HG03575 (cell line): Measurements from ENCODE around the gene ZNF732.
"Not testable (repeated sequence)": the region's sequence is repeated elsewhere in the genome, so short reads cannot be mapped to it uniquely, and the experiment has no call there.

Experiments
- ATAC-seq: cut with Tn5 transposase; IDR thresholded peaks from one replicate; pipeline ENCODE4 v1.9.1; 2021; ENCODE audit not compliant: unreplicated experiment, insufficient number of reproducible peaks, low FRiP score; ENCODE audit errors: extremely low read depth

Gene ZNF732

GRCh38 chr4:259240-259639 is 46.0 kb downstream of the ZNF732 start:
- not testable (repeated sequence) for ATAC-seq

- no peak for ATAC-seq
Observed at GRCh38 chr4:256492-256891, 48.8 kb downstream of the ZNF732 start.

DNA sequence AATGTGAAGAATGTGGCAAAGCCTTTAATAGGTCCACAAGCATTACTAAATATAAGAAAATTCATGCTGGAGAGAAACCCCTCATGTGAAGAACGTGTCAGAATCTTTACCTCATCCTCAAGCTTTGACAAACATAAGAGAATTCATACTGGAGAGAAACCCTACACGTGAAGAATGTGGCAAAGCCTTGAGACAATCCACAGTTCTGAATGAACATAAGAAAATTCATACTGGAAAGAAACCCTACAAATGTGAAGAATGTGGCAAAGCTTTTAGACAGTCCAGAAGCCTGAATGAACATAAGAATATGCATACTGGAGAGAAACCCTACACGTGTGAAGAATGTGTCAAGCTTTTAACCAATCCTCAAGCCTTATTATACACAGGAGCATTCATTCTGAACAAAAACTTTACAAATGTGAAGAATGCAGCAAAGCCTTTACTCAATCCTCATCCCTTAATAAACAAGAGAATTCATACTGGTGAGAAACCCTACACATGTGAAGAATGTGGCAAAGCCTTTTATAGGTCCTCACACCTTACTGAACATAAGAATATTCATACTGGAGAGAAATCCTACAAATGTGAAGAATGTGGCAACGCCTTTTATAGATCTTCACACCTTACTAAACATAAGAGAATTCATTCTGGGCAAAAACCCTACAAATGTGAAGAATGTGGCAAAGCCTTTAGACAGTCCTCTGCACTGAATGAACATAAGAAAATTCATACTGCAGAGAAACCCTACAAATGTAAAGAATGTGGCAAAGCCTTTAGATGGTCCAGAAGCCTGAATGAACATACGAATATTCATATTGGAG is 51.1 kb downstream of the ZNF732 start:
- no peak for ATAC-seq

DNA sequence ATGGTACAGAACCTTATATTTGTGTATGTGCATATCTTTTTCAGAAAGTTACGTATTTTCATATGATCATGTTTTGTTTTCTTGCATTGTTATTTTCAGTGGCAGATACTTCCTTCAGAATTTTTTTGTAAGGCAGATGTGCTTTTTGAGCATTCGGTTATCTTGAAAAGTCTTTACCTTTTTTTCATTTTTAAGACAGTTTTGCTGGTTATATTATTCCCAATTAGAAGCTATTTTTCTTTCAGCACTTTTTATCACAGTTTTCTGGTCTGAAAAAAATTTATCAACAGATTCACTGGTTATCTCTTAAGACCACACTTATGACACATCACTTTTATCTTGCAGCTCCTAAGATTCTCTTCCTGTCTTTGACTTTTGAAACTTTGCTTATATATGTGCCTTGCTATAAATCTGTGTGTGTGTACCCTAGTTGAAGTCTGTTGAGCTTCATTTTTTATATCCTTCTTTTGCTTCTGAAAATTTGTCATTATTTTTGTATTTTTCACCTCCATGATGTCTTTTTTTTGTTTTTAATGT is 53.1 kb downstream of the ZNF732 start:
- no peak for ATAC-seq

- ATAC-seq = no peak
Observed at GRCh38 chr4:244471-244870, 60.8 kb downstream of the ZNF732 start.

DNA sequence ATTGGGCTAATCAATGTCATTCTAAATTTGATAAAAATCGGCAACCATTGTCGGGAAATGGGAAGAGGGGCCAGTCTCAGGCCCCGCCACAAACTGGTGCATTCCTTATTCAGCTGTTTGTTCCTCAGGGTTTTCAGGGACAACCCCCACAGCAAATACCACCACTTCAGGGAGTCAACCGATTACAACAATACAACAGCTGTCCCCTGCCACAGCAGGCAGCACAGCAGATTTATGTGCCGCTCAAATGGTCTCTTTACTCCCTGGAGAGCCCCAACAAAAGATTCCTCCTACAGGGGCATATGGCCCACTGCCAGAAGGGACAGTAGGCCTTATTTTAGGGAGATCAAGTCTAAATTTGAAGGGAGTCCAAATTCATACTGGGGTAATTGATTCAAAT is 61.8 kb downstream of the ZNF732 start:
- ATAC-seq = no peak

GRCh38 chr4:242121-242848 is 63.0 kb downstream of the ZNF732 start:
- ATAC-seq = no peak

DNA sequence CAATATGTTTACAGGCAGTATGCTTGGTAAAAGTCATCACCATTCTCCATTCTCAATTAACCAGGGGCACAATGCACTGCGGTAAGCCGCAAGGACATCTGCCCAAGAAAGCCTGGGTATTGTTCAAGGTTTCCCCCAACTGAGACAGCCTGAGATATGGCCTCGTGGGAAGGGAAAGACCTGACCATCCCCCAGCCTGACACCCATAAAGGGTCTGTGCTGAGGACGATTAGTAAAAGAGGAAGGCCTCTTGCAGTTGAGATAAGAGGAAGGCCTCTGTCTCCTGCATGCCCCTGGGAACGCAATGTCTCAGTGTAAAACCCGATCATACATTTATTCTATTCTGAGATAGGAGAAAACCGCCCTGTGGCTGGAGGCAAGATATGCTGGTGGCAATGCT is 63.9 kb downstream of the ZNF732 start:
- not testable (repeated sequence) for ATAC-seq

DNA sequence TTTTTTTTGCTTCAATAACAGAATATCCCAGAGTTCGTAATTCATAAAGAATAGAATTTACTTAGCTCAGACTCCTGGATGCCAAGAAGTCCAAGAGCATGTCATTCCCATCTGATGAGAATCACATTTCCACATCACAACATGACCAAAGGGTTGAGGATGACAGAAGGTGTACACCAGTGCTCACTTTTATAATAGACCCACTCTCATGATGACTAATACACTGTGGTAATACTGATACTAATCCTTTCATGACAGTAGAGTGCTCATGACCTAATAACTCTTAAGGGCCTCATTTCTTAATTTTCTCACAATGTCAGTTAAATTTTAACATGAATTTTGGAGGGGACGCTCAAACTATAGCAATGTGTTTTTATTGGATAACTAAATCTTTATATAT is 69.2 kb downstream of the ZNF732 start:
- ATAC-seq = no peak

DNA sequence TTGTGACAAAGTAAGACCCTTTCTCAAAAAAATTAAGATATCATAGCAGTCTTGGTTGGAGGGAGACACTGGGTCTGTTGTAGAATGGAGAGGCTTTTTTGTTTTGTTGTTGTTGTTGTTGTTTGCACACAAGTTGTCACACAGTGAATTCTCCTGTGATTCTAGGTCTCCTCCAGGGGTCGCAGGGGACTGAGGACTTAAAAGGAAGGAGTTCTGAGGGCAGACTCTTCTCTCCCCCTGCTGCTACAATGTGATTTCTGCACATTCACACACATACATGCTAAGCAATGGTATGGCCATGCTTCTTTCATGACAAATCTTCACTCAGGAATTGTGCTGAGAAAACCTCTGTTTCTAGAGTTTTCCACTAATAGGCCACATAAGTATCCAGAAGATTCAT is 71.1 kb downstream of the ZNF732 start:
- ATAC-seq = no peak

- no peak for ATAC-seq
Observed at GRCh38 chr4:223913-224497, 81.3 kb downstream of the ZNF732 start.
